ENCODE results near the gene FBXO46. TPM values are rescaled to one million over a fixed set of nuclear protein-coding genes. Genes with fewer than 3 reads are reported as not detected.
"Not testable (repeated sequence)": the region's sequence is repeated elsewhere in the genome, so short reads cannot be mapped to it uniquely, and the experiment has no call there.

FBXO46 gene
- total and polyA plus RNA-seq, 5 donors from 2014 or later: 8.0 to 26.5 (median 10.8) TPM

DNA sequence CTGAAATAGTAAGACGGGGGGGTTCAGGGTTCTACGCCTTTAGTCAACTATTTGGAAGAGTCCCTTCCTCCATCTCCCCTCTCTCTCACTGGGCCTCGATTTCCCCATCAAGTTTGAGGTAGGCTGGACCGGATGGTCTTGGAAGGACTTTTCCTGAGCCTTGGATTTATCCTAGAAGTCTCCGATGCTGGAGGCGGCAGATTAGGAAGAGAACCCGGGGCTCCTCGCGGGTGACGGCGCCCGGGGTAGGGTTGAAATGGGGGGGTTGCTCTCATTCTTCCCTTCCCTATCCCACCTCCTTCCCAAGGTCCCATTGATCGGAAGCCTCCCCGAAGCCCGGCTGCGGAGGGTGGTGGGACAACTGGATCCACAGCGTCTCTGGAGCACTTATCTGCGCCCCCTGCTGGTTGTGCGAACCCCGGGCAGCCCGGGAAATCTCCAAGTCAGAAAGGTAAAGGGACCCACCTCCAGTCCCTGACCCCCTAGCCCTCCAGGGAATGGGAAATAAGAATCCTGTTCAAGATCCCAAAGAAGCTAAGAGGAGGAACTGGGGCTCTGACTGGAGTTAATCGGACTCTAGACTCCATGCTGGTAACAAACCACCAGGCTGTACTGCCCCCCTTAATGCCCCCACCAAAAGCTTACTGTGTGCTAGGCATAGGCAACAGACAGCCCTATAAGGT lies 37.4 kb downstream of the FBXO46 start:
- H3K4me1 ChIP-seq (ENCODE audit: control insufficient read depth, insufficient read depth, low read length, poor library complexity, severe bottlenecking): peaks cover 27% of the 10 kb centered on the region
- H3K27me3 ChIP-seq (ENCODE audit: control insufficient read depth, insufficient read depth, low read length): no peaks in the 10 kb centered on the region
- peak; percentile 58 to 69 (median 64) for DNase-seq
- Mint-ChIP-seq H3K4me1 (peaks cover 0 to 32% (median 11%) of the 10 kb centered on the region in 4 donors), H3K27me3 (no peaks in the 10 kb centered on the region), H3K36me3 (peaks cover 9% of the 10 kb centered on the region), H3K4me3 (peak overlapping the region; percentile 89 to 98 (median 96)), H3K27ac (peak overlapping the region; percentile 71 to 98 (median 96)), H3K9me3 (peaks cover 0 to 2% (median 0%) of the 10 kb centered on the region in 7 donors)
- peaks cover 7% of the 10 kb centered on the region for H3K36me3 ChIP-seq (ENCODE audit: control insufficient read depth, insufficient read depth, low read length)
- peak overlapping the region; percentile 88 for H3K4me3 ChIP-seq (ENCODE audit: low read depth, low read length)
- no peak for ATAC-seq (ENCODE audit: low read depth in 2 of 2)
- H3K27ac ChIP-seq (ENCODE audit: insufficient read depth, low read length, poor library complexity, severe bottlenecking): peak overlapping the region; percentile 96
- no peaks in the 10 kb centered on the region for H3K9me3 ChIP-seq (ENCODE audit: control insufficient read depth in 2 of 2, low read length in 2 of 2)

DNA sequence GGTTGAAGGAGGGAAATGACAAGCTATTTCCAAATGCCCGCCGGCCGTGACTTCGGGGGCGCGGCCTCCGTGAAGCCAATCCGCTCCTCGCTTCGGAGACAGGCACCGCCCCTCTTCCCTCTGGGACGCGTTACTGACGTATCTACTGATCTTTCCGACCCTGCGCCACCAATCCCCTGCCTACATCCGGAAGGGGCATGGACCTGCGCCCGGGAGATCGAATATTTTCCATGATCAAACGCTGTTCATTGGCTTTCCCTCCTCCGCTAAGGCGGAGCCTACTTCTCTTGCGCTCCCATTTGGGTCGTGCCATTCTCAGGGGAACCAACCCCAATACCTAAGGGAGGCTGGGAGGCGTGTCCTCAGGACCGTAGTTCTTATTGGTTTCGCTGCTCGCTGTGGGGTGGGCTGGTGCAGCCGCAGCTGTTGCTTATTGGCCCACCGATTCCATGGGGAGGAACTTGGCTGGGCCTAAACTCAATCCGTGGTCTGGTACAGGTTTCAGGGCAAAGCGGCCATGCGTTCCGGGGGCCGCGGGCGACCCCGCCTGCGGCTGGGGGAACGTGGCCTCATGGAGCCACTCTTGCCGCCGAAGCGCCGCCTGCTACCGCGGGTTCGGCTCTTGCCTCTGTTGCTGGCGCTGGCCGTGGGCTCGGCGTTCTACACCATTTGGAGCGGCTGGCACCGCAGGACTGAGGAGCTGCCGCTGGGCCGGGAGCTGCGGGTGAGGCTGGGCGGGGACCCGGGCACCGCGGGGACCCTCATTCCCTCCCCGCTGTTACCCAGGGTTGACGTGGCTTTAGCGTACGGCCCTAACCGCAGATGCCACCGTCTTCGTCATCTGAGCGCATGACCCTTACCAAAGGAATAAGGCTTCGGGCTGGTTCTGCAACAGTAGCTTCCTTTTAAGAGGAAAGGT lies 38.2 kb downstream of the FBXO46 start, which contains the start of gene QPCTL:
Gene QPCTL, plus strand, starts transcription at position 480 of the 919 bp plus-strand sequence. Its CDS starts 38 bp downstream, at position 518.
- ATAC-seq (ENCODE audit: low read depth in 2 of 2) (peak; percentile 91 to 93), DNase-seq (peak; percentile 95 to 100 (median 98))
- H3K27ac Mint-ChIP-seq: peak within 1 kb of the TSS; percentile 96 to 98 (median 98)
- H3K4me3 Mint-ChIP-seq: peak within 1 kb of the TSS; percentile 89 to 98 (median 96)
- peaks cover 0 to 2% (median 0%) of the 10 kb centered on the region in 7 donors for H3K9me3 Mint-ChIP-seq
- H3K27ac ChIP-seq (ENCODE audit: insufficient read depth, low read length, poor library complexity, severe bottlenecking): peak within 1 kb of the TSS; percentile 96
- no peaks in the 10 kb centered on the region for H3K27me3 Mint-ChIP-seq
- H3K4me1 Mint-ChIP-seq: peaks cover 0 to 31% (median 10%) of the 10 kb centered on the region in 4 donors
- H3K36me3 ChIP-seq (ENCODE audit: control insufficient read depth, insufficient read depth, low read length): peaks cover 14% of the 10 kb centered on the region
- no peaks in the 10 kb centered on the region for H3K9me3 ChIP-seq (ENCODE audit: control insufficient read depth in 2 of 2, low read length in 2 of 2)
- H3K4me3 ChIP-seq (ENCODE audit: low read depth, low read length): peak within 1 kb of the TSS; percentile 88
- H3K36me3 Mint-ChIP-seq: peaks cover 6% of the 10 kb centered on the region
- peaks cover 27% of the 10 kb centered on the region for H3K4me1 ChIP-seq (ENCODE audit: control insufficient read depth, insufficient read depth, low read length, poor library complexity, severe bottlenecking)
- H3K27me3 ChIP-seq (ENCODE audit: control insufficient read depth, insufficient read depth, low read length): no peaks in the 10 kb centered on the region

DNA sequence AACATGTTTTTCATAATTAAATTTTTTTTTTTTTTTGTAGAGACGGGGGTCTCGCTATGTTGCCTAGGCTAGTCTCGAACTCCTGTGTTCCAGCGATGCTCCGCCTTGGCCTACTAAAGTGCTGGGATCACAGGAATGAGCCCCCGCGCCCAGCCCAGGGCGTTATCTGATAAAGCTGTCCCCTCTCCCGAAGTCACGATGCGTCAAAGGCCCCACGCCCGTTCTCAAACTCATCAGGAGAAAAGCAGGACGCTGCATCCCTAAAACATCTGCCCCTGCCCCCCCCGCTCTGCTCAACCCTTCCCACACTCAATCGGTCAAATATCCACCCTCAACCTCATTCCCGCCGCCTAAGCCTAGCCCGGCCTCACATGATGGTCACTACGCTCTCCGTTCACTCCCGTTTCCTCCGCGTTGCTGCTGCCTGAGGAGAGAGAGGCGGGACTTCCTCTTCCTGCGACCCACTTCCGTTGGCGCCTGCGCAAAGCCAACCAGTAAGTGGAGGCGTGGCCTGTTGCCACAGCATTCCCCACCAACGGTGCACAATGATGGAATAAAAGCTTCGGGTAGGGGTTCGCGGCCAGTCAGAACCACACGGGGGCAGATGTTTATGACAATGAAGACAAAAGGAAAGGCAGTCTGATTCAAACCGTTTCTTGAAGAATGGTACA lies 39.0 kb downstream of the FBXO46 start, which contains the start of gene SNRPD2:
Gene SNRPD2, minus strand, starts transcription at position 438 of the 671 bp plus-strand sequence. Its CDS starts 65 bp downstream, at position 373.
- DNase-seq: peak; percentile 87 to 96 (median 92)
- no peaks in the 10 kb centered on the region for H3K27me3 Mint-ChIP-seq
- Histone ChIP-seq H3K9me3 (ENCODE audit: control insufficient read depth in 2 of 2, low read length in 2 of 2) (no peaks in the 10 kb centered on the region), H3K27me3 (ENCODE audit: control insufficient read depth, insufficient read depth, low read length) (no peaks in the 10 kb centered on the region), H3K4me3 (ENCODE audit: low read depth, low read length) (peak within 1 kb of the TSS; percentile 88), H3K27ac (ENCODE audit: insufficient read depth, low read length, poor library complexity, severe bottlenecking) (peak within 1 kb of the TSS; percentile 96), H3K4me1 (ENCODE audit: control insufficient read depth, insufficient read depth, low read length, poor library complexity, severe bottlenecking) (peaks cover 27% of the 10 kb centered on the region), H3K36me3 (ENCODE audit: control insufficient read depth, insufficient read depth, low read length) (peaks cover 22% of the 10 kb centered on the region)
- peaks cover 0 to 2% (median 0%) of the 10 kb centered on the region in 7 donors for H3K9me3 Mint-ChIP-seq
- peak within 1 kb of the TSS; percentile 96 to 98 (median 98) for H3K27ac Mint-ChIP-seq
- H3K4me3 Mint-ChIP-seq: peak within 1 kb of the TSS; percentile 89 to 98 (median 96)
- peaks cover 0 to 31% (median 9%) of the 10 kb centered on the region in 4 donors for H3K4me1 Mint-ChIP-seq
- ATAC-seq (ENCODE audit: low read depth in 2 of 2): peak; percentile 44 to 47
- peaks cover 7% of the 10 kb centered on the region for H3K36me3 Mint-ChIP-seq

DNA sequence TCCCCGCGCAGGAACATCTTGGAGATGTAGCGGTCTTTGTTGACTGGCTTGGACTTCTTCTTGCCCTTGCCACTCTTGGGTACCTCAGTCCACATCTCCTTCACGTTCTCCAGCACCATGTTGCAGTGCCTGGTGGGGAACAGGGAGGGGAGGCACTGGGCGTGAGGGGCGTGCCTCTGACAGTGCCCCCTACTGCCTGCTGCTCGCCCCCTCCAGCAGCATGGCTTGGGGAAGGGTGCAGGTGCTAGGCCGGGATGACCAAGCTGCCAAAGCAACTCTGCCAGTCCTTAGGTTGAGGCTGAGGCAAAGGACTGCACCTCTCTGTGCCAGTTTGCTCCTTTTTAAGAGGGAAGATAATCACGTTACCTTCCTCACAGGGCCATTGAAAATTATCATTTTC lies 43.1 kb downstream of the FBXO46 start:
- no peak for ATAC-seq (ENCODE audit: low read depth in 2 of 2)
- Histone ChIP-seq H3K4me1 (ENCODE audit: control insufficient read depth, insufficient read depth, low read length, poor library complexity, severe bottlenecking) (peaks cover 16% of the 10 kb centered on the region), H3K27ac (ENCODE audit: insufficient read depth, low read length, poor library complexity, severe bottlenecking) (no peak overlapping the region), H3K36me3 (ENCODE audit: control insufficient read depth, insufficient read depth, low read length) (peaks cover 40% of the 10 kb centered on the region), H3K4me3 (ENCODE audit: low read depth, low read length) (no peak overlapping the region), H3K27me3 (ENCODE audit: control insufficient read depth, insufficient read depth, low read length) (no peaks in the 10 kb centered on the region), H3K9me3 (ENCODE audit: control insufficient read depth in 2 of 2, low read length in 2 of 2) (no peaks in the 10 kb centered on the region)
- DNase-seq: no peak
- H3K27me3 Mint-ChIP-seq: no peaks in the 10 kb centered on the region
- no peak overlapping the region for H3K27ac Mint-ChIP-seq
- peaks cover 11% of the 10 kb centered on the region for H3K36me3 Mint-ChIP-seq
- no peak overlapping the region for H3K4me3 Mint-ChIP-seq
- H3K9me3 Mint-ChIP-seq: peaks cover 0 to 2% (median 0%) of the 10 kb centered on the region in 7 donors
- peaks cover 0 to 33% (median 8%) of the 10 kb centered on the region in 4 donors for H3K4me1 Mint-ChIP-seq

DNA sequence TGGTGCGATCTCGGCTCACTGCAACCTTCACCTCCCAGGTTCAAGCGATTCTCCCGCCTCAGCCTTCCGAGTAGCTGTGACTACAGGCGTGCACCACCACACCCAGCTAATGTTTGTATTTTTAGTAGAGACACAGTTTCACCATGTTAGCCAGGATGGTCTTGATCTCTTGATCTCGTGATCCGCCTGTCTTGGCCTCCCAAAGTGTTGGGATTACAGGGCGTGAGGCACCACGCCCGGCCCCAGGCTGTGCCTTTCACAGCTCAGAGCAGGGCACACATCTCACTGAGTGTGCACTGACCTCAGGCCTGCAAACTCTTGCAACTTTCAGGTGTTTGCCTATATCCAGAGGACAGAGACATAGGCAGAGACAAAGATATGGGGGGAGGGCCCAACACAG lies 45.7 kb downstream of the FBXO46 start:
- not testable (repeated sequence) for H3K27ac ChIP-seq (ENCODE audit: insufficient read depth, low read length, poor library complexity, severe bottlenecking); H3K36me3 Mint-ChIP-seq; H3K27ac Mint-ChIP-seq; H3K27me3 ChIP-seq (ENCODE audit: control insufficient read depth, insufficient read depth, low read length); H3K9me3 ChIP-seq (ENCODE audit: control insufficient read depth in 2 of 2, low read length in 2 of 2); H3K27me3 Mint-ChIP-seq; H3K9me3 Mint-ChIP-seq; DNase-seq; H3K4me3 ChIP-seq (ENCODE audit: low read depth, low read length); ATAC-seq (ENCODE audit: low read depth in 2 of 2)
- peak overlapping the region in 1 of 4 donors; percentile 67 for H3K4me3 Mint-ChIP-seq
- Histone ChIP-seq H3K36me3 (ENCODE audit: control insufficient read depth, insufficient read depth, low read length) (peaks cover 40% of the 10 kb centered on the region), H3K4me1 (ENCODE audit: control insufficient read depth, insufficient read depth, low read length, poor library complexity, severe bottlenecking) (peaks cover 12% of the 10 kb centered on the region)
- peaks cover 0 to 28% (median 13%) of the 10 kb centered on the region in 4 donors for H3K4me1 Mint-ChIP-seq

DNA sequence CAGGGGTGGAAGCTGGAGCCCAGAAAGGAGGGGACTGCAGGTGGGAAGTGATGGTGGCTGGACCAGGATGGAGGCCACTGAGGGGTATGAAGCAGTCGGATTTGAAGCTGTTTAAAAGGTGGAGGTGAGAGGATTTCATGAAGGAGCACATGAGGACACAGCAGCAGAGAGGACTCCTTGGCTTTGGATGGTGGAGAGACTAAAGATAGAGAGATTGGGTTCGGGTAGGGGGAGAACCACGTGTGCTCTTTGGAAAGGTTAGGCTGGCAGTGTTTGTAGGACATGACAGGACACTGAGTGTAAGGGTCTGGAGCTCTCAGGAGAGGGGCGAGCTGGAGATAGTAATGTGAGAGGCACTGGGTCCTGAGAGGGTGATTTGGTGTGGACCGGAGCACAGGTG lies 47.8 kb downstream of the FBXO46 start:
- Mint-ChIP-seq H3K36me3 (peaks cover 7% of the 10 kb centered on the region), H3K27ac (peak overlapping the region in 1 of 3 donors; percentile 58), H3K4me3 (peak overlapping the region in 1 of 4 donors; percentile 47), H3K4me1 (peaks cover 0 to 25% (median 11%) of the 10 kb centered on the region in 4 donors), H3K9me3 (no peaks in the 10 kb centered on the region), H3K27me3 (no peaks in the 10 kb centered on the region)
- peaks cover 34% of the 10 kb centered on the region for H3K36me3 ChIP-seq (ENCODE audit: control insufficient read depth, insufficient read depth, low read length)
- H3K9me3 ChIP-seq (ENCODE audit: control insufficient read depth in 2 of 2, low read length in 2 of 2): no peaks in the 10 kb centered on the region
- peaks cover 14% of the 10 kb centered on the region for H3K4me1 ChIP-seq (ENCODE audit: control insufficient read depth, insufficient read depth, low read length, poor library complexity, severe bottlenecking)
- no peaks in the 10 kb centered on the region for H3K27me3 ChIP-seq (ENCODE audit: control insufficient read depth, insufficient read depth, low read length)
- no peak overlapping the region for H3K27ac ChIP-seq (ENCODE audit: insufficient read depth, low read length, poor library complexity, severe bottlenecking)
- H3K4me3 ChIP-seq (ENCODE audit: low read depth, low read length): no peak overlapping the region
- ATAC-seq (ENCODE audit: low read depth in 2 of 2) (no peak), DNase-seq (no peak)

DNA sequence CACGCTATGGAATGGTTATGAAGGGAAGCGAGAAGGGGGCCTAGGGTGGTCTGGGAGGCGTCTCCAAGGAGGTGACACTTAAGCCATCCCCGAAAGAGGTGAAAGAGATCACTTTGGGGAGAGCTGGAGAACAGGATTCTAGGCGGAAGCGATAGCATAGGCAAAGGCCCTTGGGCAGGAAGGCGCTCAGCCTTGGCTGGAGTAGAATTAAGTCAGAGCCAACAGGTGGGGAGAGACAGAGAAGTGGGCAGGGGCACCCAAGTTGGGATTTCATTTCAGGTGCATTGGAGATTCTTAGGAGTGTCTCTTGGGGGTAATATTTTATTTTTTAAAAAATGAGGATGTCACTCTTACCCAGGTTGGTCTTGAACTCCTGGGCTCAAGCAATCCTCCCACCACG lies 48.6 kb downstream of the FBXO46 start:
- Mint-ChIP-seq H3K4me1 (peaks cover 0 to 33% (median 14%) of the 10 kb centered on the region in 4 donors), H3K9me3 (no peaks in the 10 kb centered on the region), H3K27me3 (no peaks in the 10 kb centered on the region), H3K4me3 (peak overlapping the region in 1 of 4 donors; percentile 32), H3K27ac (peak overlapping the region in 1 of 3 donors; percentile 42), H3K36me3 (peaks cover 7% of the 10 kb centered on the region)
- DNase-seq (no peak), ATAC-seq (ENCODE audit: low read depth in 2 of 2) (no peak)
- Histone ChIP-seq H3K9me3 (ENCODE audit: control insufficient read depth in 2 of 2, low read length in 2 of 2) (no peaks in the 10 kb centered on the region), H3K36me3 (ENCODE audit: control insufficient read depth, insufficient read depth, low read length) (peaks cover 26% of the 10 kb centered on the region), H3K4me1 (ENCODE audit: control insufficient read depth, insufficient read depth, low read length, poor library complexity, severe bottlenecking) (peaks cover 22% of the 10 kb centered on the region), H3K4me3 (ENCODE audit: low read depth, low read length) (peak overlapping the region; percentile 44), H3K27me3 (ENCODE audit: control insufficient read depth, insufficient read depth, low read length) (no peaks in the 10 kb centered on the region), H3K27ac (ENCODE audit: insufficient read depth, low read length, poor library complexity, severe bottlenecking) (no peak overlapping the region)

Data from CD4-positive, CD25-positive, alpha-beta regulatory T cell (primary cell).